ENCODE results near the gene HOXD10. TPM values are rescaled to one million over a fixed set of nuclear protein-coding genes. Genes with fewer than 3 reads are reported as not detected.

HOXD10 gene
- not detected for polyA plus RNA-seq (2013, experiment 1 of 2; ENCODE audit: insufficient read length)
- polyA plus RNA-seq (2013, experiment 2 of 2; ENCODE audit: insufficient read length): 0.84 TPM

DNA sequence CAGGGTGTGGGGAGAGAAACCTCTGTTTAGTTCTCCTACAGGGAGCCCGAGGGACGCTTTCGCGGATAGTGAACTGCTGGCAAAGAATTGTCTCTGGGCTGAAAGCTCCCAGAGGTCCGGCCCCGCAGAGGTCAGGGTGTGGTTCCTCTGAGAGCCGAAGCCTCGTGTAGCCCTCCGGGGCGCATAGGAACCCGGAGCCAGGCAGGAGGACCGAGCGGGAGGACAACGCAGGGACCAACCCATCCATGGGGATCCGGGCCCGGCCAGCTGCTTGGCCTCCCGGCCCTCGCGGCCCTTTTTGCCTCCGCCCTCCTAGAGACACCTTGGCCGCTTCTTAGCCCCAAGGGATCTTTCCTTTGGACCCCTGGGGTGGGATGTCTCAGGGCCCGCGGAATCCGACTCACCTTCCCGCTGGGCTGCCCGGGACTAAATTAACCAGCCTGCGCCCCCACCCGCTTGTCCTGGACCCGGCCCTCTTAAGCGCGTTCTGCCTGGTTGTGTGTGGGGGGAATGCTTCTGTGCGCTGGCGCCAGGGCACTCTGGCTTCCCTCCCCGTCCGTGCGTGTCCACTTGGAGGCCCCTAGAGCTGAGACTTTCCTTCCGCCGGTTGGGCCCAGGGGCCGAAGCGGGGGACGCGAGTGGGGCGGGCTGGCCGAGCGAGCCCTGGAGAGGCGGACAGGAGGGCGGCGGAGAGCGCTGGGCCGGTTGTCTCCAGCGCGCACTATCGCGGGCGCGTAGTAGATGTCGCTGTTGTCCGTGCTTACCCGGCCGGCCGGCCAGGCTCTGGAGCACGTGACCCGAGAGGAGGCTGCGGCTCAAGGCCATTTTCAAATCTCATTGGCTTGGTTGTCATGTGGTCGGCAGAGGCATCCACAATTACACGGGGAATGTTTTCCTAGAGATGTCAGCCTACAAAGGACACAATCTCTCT lies at the start of gene HOXD10:
TSS of gene HOXD10 (plus strand) at position 896 of the 931 bp plus-strand sequence. CDS start 56 bp downstream, outside the sequence.
- peak; percentile 79 for DNase-seq

DNA sequence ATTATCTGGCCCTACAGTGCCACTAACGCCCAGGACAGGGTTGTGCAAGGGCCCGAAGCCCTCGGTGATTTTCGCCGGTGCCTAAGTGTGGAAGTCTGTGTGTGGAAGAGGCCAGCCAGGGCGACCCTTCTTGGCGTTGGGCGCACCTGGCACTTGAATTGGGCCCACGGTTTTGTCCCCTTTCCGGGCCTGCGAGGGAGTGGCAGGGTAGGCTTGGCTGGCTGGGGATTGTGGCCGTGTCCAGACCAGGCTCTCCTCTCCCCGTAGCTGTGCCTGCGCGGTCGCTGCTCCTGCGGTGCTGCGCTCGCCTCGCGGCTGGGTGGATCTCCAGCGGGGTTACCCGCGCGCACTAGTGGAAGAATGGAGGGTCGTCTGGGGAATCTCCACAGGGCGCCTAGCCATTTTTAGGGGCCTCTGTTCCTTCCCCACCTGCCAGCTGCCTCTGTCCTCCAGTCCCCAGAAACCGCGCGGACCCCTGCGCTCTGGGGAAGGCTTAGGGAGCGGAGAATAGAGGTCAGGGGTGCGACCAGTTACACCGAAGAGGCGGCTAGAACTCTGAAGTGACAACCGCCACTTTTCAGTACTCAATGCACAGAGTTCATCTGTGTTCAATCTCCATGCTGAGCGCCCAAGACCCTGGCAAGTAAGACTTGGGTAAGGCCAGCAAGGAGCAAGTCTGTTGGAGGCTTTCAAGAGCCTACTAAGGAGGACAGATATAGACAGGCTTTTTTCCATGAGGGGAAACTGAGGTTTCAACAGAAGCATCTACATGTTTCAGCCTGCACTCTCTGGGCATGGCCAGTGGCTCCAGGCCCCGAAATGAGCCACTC lies 48.8 kb upstream of the HOXD10 start:
- no peak for DNase-seq

DNA sequence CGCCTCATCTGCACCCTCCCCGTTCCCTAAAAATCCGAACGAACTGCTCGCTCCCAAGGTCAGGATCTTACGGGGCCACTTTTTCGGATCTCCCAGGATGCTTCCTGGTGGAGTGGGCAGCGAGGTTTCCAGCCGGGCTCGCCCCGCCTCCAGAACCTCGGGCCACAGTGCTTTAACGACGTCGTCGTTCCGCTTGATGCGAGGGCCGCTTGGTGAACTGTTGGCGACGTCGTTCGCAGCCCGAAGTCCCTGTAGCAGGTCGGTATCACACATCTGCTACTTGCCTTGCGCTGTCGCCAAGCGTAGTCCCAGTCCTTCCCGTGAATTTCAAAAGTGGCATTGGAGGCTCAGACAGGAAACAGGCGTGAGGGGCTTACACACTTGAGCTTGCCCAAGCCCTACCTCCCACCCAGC lies 48.2 kb upstream of the HOXD10 start:
- no peak for DNase-seq

DNA sequence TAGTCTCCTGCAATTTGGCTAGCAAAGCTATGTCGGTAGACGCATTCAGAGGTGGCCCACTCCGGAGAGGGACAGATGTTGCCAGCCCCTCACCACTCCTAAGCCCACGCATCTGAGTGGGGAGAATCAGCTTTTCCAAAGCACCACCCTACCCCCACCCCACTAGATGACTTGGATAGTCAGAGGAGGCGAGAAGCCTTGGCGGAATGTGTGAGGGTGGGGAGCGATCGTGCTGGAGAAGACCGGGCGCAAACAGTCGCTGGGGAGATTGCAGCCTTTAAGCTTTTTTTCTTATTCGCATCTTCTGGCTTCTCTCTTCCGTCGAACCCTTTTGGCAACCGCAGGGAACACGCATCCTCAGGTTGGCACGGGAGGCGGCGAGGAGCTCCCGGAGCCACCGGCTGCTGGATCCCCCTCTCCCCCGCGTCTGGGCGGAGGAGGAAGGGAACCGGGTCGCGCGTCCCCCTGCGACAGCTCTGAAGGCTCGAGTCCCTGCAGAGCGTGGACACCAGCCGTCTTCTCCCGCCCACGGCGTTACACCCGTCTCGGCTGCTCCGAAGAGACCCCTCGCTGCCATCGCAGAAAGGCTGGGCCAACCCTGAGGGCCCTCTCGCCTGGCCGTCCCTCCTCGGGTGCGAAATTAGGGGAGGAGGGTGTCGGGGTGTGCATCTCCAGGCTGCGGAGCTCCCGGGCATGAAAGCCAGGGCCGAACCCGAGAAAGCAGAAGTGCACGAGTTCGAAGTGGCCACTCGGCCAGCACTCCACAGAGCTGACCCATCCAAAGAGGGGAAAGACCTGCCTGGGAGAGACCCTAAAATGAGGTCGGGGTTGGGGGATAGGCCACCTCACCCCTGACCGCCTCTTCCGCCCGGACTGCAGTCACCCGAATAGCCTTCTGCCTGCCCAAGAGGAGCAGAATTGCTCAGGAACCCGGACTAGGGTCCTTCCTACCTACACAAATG lies 45.0 kb upstream of the HOXD10 start:
- no peak for DNase-seq

DNA sequence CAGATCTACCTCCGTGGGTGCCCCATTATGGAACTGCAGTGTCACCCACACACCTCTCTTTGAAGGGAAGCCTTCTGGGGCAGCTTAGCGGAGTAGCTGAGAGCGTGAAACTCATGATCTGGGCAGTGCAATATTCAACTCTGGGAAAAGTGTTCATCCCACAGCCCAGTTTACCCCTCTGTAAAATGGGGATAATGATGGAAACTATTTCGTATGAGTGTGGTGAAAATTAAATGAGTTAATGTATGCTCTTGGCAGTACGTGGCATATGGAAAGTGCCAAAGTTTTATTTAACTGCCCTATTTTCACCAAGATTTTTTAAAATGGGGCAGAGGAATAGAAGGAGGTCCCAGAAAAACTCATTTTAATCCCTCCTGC lies 44.3 kb upstream of the HOXD10 start:
- no peak for DNase-seq

DNA sequence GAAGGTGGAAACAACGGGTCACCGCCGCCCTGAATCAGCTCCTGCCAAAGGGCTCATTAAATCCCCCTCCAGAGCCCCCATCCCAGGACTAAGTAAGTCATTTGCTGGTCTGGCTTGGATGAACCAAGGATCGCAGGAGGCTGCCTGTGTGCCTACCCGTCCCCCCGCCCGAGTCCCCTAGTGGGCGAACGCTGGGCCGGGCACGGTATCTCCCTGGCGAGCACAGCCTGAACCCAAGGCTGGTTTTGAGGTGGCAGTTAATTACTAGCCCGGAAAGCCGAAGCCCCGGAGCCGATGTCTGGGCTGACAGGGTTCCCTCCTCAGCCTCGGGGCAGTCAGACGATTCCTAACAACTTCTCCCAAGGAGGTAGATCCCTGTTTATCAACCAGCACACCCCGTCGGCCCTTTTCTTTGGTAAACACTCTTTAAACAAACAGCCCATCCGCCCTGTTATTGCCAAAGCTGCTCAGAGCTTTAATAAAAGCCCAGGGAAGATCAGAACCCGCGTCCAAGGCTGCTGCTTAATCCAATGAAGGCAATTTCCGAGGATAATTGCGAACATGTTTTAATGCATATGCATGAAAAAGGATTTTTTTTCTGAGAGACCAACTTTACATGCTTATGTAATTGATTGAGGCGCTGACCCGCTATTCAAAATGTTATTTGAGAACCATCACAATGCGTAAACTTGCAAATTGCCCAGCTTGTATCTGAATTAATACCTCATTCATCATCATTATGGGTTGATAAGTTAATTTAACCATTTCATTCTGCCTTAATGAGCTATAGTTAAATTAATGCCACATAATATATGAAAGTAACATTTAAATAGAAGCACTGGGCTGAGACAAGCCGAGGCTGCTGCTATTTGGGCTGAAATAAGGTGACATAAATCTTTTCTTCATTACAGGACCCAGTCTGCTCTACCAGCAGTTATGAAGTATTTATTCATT lies 43.4 kb upstream of the HOXD10 start:
- no peak for DNase-seq

DNA sequence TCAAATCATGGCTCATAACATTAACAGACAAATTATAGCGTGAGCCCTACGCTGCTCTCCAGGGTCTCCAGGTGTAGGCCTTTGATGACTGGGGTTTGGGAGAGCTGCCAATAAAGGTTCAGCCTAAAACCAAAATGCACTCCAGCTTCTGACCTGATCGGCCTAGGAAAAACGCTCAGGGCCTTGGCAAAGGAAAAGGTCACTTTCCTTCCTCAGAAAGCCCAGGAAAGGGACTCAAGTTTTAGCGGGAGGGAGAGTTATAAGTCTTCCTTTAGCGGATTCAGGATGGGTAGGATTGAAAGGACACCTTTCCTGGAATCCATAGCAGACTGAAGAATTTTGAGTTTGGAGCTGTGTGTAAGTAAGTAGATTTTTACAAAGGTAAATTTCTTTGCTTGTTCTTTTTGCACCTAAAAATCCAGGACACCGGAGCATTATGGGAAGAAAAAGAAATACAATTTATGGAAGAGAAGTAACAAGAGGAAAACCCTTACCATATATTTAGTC lies 41.6 kb upstream of the HOXD10 start:
- DNase-seq: no peak

DNA sequence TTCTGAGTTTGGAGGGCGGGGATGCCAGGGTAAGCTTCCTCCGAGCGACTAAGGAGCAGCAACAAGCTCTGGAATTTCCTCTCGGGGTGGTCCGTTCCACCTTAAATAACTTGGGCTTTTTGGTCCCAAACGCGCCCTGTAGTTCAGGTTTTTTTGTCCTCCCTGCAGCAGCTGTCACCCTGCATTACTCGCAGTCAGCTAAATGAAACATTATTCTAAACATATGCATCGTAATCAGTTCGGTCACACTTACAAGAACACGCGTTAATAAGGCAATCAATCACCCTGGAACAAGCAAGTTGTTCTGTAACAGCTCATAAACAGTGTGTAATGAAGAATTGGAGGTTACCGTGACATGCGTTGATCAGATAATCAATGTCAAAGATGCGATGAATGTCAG lies 41.1 kb upstream of the HOXD10 start:
- DNase-seq: no peak

DNA sequence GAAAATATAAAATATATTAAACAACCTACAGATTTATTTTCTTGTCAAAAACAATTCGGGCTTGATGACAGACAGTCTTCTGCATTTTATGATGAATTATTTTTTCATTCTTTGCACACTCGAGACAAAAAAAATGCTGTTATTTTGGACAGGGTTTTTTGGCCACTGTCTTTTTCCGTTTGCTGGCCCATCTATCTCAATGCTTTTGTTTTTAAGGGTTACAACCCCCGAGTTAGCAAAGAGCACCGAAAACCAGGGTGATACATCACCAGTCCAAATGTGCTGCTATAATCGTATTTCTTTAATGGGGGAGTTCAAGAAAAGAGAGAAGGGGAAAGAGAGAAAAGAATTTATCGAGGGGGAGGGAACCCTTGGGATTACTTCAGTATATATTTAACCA lies 40.5 kb upstream of the HOXD10 start:
- DNase-seq: no peak

DNA sequence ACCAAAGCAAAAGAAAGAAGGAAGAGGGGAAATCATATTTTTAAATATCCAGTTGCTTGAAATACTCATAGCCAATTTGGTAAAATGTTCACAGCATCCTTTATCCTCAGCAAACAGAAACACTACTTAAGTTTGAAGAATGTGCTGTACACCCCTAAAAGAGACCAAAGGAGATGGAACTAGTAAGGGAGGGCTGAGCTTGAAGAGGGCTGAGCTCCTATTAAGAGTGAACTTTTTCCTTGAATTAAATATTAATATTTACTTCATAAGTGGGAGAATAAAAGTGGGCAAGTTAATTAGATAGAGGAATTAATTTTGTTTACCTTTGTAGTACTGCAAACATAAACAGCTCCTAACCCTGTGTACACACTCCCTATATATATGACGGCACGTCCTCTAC lies 39.8 kb upstream of the HOXD10 start:
- no peak for DNase-seq

DNA sequence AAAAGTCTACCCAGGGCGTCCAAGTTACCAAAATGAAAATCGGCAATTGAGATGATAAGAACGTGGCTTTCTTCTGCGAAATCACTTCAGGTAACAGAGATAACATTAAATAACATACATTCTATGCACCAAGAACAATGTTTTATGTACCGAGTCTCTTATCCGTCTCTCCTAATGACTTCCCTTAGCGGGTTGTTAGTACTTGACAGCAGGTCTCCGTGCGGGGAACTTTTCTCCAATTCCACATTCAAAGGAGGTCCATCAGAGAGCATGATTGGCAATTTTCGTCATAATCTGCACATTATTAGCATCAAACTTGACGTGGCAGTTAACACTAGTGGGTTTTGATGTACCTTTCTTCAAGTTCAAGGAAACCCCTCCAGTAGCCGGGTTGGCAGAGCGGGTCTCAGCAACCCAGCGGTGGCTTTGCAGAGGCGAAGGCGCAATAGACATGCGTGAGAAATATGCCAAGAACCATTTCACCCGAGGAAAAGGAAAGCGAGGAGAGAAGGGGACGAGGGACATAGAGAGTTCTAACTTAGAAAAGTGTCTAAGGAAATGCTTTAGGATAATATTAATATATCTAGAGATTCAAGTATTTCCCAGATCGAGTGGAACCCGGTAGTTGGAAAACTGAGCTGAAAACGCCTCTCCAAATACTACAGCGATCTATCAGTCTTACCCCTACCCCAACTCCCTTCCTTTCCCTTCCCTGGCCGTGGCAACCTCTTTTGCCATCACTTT lies 37.9 kb upstream of the HOXD10 start:
- DNase-seq: no peak

DNA sequence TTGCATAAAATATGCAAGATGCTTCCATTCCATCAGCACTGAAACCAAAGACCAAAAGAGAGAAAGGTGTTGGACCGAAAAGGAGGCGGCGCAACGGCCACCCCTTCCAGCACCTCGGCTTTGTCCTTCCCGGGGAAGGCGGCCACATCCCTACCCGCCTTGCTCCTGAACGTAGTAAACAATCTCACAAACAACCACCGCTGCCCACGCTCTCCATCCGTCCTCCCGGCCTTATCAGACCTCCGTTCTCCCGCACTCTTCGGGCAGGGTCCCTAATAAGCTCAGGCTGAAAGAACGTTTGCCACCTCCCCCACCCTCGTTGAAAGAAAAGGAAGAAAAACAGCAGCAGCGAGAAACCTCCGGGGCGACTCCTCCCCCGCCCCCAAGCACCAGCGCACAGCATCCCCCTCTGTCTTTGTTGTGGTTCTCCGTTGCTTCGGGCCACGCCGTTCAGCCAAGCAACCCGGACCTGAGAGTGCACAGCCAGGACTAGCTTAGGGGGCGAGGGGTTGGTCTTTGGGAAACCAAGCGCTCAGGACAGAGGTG lies 37.2 kb upstream of the HOXD10 start:
- no peak for DNase-seq

DNA sequence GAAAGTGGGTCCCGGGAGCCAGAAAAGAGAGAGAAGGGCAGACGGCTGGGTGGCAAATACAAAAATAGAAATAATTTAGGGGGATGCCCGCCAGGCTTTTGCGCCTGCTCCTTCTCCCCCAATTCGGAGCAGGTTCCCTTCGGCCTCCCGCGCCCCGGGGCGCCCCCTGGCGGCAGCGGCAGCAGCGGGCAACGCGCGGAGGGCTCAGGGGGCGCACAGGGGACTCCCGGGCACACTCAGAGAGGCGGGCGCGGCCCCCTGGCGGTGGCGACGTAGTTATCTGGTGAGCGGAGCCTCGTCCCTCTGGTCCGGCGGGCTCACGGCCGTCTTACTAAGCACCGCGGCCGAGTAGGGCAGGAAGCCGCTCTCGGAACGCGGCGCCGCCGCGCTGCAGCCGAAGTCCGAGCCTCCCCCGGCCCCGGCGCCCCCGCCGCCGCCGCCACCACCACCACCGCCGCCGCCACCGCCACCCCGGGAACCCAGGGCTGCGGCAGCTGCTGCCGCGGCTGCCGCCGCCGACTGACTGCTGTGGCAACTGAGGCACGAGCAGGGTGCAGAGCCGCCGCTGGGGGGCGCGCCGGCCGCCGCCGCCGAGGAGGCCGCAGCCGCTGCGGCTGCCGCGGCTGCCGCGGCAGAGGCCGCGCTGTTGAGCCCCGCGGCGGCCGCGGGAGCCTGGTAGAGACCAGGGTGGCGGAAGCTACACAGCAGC lies 36.6 kb upstream of the HOXD10 start:
- peak; percentile 58 for DNase-seq

DNA sequence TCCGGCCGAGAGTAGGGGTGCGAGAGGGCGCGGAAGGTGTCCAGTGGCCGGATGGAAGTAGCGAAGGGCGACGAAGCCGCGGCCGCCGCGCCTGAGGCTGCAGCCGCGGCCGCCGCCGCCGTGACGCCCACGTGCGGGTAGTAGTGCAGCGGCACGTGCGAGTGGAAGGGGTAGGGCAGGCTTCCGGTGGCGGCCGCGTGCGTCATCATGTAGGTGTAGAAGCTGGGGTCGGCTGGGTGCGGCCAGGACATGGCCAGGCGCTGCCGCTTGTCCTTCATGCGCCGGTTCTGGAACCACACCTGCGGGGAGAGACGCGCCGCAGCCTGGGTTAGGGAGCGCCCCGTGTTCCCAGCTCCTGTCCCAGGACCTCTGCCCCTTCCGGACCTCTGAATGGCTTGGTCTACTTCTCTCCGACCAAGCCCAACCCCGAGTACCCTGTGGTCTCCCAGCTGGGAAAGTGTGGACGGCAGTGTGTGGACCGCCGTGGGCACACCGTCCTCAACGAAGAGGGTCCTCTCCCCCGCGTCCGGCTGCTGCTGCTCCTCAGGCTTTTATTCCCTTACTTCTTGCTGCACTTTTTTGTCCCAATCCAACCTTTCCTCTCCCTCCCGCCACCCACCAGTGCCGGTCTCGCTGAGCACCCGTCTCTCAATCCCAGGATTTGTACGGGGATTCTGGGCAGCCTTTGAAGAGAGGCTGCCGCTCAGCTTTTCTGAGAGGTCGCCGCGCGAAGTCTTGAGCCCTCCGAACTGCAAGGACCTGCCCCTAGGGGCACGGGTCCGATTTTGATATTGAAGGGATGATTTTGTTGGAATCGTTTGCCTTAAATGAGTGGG lies 35.8 kb upstream of the HOXD10 start:
- no peak for DNase-seq

DNA sequence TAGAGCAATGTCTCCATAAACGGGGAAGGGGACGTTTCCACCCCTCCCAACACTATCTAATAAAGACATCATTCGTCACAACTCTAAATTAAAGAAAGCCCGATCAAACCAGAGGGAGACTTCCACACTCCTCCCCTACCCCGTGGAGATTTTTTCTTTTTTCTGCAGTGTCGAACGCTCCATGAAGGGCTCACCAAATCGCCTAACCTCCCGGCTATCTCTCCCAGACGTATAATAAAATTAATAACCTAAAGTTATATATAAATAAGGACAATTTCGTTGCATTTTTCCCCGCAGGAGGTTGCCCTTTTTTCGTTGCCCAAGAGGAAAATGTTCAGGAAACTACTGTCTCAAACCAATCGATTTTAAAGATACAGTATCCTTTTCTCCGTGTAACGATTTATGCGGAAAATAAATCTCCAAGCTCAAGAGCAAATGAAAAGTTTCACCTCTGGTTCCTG lies 35.2 kb upstream of the HOXD10 start:
- no peak for DNase-seq

DNA sequence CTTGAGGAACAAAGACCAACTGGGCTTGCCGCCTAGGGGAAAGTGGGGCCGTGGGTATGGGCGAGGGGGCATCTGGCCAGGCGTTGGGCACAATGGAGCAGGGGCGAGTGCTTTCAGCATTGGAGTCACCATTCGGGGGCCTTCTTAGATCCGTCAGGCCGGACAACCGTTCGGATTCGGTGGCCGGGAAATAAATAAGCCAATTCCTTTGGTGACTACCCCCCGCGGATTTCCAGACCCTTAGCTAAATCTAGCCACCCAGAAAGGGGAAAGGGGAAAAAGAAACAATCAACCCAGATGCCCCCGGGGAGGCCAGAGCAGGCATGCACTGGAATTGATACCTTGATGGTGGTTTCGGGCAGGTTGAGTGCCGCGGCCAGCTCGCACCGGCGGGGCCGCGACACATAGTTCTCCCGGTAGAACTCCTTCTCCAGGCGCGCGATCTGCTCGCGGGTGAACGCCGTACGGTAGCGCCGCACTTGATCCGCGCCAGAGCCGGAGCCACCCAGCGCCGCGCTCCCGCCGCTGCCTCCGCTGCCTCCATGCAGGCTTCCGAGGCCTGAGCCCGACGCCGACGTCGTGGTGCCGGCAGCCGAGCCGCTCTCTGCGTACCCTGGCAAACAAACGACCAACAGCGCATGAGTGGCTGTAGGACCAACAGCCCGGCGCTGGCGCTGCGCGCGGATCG lies 34.6 kb upstream of the HOXD10 start:
- no peak for DNase-seq

DNA sequence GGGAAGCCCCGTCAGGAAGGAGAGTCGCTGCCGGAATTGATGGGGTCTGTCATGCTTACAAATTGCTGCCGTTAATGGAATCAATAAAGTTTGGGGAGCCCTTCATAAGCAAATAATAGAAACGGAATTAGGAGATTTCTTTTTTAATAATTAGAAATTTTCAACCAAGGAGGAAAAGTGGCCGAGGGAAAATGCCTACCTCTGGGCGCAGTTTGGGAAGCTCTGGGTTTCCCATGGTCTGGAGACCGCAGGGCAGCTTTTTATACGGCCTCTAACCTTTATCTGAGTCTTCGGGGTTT lies 34.1 kb upstream of the HOXD10 start:
- no peak for DNase-seq
